ENCODE results near the gene CDS2. TPM values are rescaled to one million over a fixed set of nuclear protein-coding genes. Genes with fewer than 3 reads are reported as not detected.

Gene CDS2
- total and polyA plus RNA-seq, 2 of the 13 experiments (the other 11 are each of a cell fraction or from before 2014, with no cell fraction given), result 81.3 to 153 TPM

DNA sequence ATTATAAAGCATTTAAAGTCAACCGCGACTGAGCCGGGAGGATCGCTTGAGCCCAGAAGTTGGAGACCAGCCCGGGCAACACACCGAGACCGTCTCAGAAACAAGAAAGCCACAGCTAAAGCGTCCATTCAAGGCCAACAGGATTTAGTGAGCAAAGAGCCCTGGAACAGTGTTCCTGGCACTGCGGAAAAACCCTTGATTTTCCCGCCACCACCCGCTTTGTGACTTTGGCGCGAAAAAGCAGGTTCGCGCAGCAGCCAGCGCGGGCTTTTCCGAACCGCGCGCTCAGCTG lies 7.7 kb upstream of the CDS2 start (continued):
- TF ChIP-seq, protein P1, sequence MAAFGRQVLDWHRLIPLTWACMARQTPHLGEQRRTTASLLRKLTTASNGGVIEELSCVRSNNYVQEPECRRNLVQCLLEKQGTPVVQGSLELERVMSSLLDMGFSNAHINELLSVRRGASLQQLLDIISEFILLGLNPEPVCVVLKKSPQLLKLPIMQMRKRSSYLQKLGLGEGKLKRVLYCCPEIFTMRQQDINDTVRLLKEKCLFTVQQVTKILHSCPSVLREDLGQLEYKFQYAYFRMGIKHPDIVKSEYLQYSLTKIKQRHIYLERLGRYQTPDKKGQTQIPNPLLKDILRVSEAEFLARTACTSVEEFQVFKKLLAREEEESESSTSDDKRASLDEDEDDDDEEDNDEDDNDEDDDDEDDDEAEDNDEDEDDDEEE (CRISPR knock-in tag; IDR thresholded peaks at IDR 0.05), result no peak; the same call in 1 of the 2 replicates
- TF ChIP-seq SIX1 (CRISPR knock-in tag; IDR thresholded peaks at IDR 0.05; ENCODE audit: borderline replicate concordance), result no peak
- no peak for TF ChIP-seq SNAPC2 (CRISPR knock-in tag; IDR thresholded peaks at IDR 0.05)
- TF ChIP-seq MED1 (CRISPR knock-in tag; IDR thresholded peaks at IDR 0.05), result no peak
- TF ChIP-seq ONECUT2 (CRISPR knock-in tag; IDR thresholded peaks at IDR 0.05), result no peak; the same call in 1 of the 2 replicates
- no peak for TF ChIP-seq HES4 (CRISPR knock-in tag; IDR thresholded peaks at IDR 0.05; ENCODE audit: borderline replicate concordance)
- TF ChIP-seq, protein P2, sequence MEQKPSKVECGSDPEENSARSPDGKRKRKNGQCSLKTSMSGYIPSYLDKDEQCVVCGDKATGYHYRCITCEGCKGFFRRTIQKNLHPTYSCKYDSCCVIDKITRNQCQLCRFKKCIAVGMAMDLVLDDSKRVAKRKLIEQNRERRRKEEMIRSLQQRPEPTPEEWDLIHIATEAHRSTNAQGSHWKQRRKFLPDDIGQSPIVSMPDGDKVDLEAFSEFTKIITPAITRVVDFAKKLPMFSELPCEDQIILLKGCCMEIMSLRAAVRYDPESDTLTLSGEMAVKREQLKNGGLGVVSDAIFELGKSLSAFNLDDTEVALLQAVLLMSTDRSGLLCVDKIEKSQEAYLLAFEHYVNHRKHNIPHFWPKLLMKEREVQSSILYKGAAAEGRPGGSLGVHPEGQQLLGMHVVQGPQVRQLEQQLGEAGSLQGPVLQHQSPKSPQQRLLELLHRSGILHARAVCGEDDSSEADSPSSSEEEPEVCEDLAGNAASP (CRISPR knock-in tag; IDR thresholded peaks at IDR 0.05; ENCODE audit: borderline replicate concordance), result 0 out of 2 replicates have a peak, but pooled peaks have one; percentile 74
- no peak for TF ChIP-seq ZKSCAN5 (CRISPR knock-in tag; IDR thresholded peaks at IDR 0.05)
- TF ChIP-seq TEAD3 (CRISPR knock-in tag; optimal IDR thresholded peaks at IDR 0.05; ENCODE audit: borderline replicate concordance), result no peak
- TF ChIP-seq ZNF431 (CRISPR knock-in tag; IDR thresholded peaks at IDR 0.05; ENCODE audit: borderline replicate concordance, low read depth), result no peak
- no peak for TF ChIP-seq ZNF34 (CRISPR knock-in tag; IDR thresholded peaks at IDR 0.05; ENCODE audit: borderline replicate concordance)
- TF ChIP-seq KMT2A (CRISPR knock-in tag; IDR thresholded peaks at IDR 0.05), result peak; percentile 91
- TF ChIP-seq TSC22D2 (CRISPR knock-in tag; IDR thresholded peaks at IDR 0.05; ENCODE audit: borderline replicate concordance), result no peak; the same call in 1 of the 2 replicates
- TF ChIP-seq AHR (CRISPR knock-in tag; IDR thresholded peaks at IDR 0.05), result peak; percentile 98
- TF ChIP-seq, protein P3, sequence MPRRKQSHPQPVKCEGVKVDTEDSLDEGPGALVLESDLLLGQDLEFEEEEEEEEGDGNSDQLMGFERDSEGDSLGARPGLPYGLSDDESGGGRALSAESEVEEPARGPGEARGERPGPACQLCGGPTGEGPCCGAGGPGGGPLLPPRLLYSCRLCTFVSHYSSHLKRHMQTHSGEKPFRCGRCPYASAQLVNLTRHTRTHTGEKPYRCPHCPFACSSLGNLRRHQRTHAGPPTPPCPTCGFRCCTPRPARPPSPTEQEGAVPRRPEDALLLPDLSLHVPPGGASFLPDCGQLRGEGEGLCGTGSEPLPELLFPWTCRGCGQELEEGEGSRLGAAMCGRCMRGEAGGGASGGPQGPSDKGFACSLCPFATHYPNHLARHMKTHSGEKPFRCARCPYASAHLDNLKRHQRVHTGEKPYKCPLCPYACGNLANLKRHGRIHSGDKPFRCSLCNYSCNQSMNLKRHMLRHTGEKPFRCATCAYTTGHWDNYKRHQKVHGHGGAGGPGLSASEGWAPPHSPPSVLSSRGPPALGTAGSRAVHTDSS (CRISPR knock-in tag; conservative IDR thresholded peaks at IDR 0.05), result no peak
- TF ChIP-seq, protein P4, sequence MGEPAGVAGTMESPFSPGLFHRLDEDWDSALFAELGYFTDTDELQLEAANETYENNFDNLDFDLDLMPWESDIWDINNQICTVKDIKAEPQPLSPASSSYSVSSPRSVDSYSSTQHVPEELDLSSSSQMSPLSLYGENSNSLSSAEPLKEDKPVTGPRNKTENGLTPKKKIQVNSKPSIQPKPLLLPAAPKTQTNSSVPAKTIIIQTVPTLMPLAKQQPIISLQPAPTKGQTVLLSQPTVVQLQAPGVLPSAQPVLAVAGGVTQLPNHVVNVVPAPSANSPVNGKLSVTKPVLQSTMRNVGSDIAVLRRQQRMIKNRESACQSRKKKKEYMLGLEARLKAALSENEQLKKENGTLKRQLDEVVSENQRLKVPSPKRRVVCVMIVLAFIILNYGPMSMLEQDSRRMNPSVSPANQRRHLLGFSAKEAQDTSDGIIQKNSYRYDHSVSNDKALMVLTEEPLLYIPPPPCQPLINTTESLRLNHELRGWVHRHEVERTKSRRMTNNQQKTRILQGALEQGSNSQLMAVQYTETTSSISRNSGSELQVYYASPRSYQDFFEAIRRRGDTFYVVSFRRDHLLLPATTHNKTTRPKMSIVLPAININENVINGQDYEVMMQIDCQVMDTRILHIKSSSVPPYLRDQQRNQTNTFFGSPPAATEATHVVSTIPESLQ (CRISPR knock-in tag; conservative IDR thresholded peaks at IDR 0.05), result peak; percentile 99
- TF ChIP-seq FOXA1 (IDR thresholded peaks at IDR 0.05), result no peak
- no peak for TF ChIP-seq FOXA1 (CRISPR knock-in tag; IDR thresholded peaks at IDR 0.05)
- TF ChIP-seq, protein P5, sequence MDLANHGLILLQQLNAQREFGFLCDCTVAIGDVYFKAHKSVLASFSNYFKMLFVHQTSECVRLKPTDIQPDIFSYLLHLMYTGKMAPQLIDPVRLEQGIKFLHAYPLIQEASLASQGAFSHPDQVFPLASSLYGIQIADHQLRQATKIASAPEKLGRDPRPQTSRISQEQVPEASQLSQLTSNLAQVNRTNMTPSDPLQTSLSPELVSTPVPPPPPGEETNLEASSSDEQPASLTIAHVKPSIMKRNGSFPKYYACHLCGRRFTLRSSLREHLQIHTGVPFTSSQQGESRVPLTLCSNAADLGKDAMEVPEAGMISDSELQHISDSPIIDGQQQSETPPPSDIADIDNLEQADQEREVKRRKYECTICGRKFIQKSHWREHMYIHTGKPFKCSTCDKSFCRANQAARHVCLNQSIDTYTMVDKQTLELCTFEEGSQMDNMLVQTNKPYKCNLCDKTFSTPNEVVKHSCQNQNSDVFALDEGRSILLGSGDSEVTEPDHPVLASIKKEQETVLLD (CRISPR knock-in tag; IDR thresholded peaks at IDR 0.05; ENCODE audit: low read depth), result no peak; the same call in 1 of the 2 replicates
- no peak for TF ChIP-seq BRD4 (CRISPR knock-in tag; IDR thresholded peaks at IDR 0.05)
- peak; percentile 95; the same call in 1 of the 2 replicates for TF ChIP-seq ZNF253 (CRISPR knock-in tag; IDR thresholded peaks at IDR 0.05; ENCODE audit: borderline replicate concordance)
- peak; percentile 99; the same call in 1 of the 2 replicates for TF ChIP-seq ZNF343 (CRISPR knock-in tag; IDR thresholded peaks at IDR 0.05)
- peak; percentile 99 for TF ChIP-seq GPN1 (CRISPR knock-in tag; IDR thresholded peaks at IDR 0.05; ENCODE audit: borderline replicate concordance)
- peak; percentile 85 for TF ChIP-seq ZNF496 (CRISPR knock-in tag; IDR thresholded peaks at IDR 0.05; ENCODE audit: insufficient replicate concordance)

Measured in HepG2 (cell line).